Measurements from ENCODE around the gene ALDH1A1.

- TF ChIP-seq FOXA1 (IDR thresholded peaks at IDR 0.05) (no peak), FOXM1 (IDR thresholded peaks at IDR 0.05; ENCODE audit: borderline replicate concordance) (no peak), HDGF (IDR thresholded peaks at IDR 0.05; ENCODE audit: borderline replicate concordance) (no peak), SUZ12 (IDR thresholded peaks at IDR 0.05) (no peak), ARNT (IDR thresholded peaks at IDR 0.05) (no peak), LEF1 (IDR thresholded peaks at IDR 0.05; ENCODE audit: borderline replicate concordance) (no peak), ELF4 (IDR thresholded peaks at IDR 0.05) (no peak), ZNF384 (IDR thresholded peaks at IDR 0.05) (no peak), TARDBP (IDR thresholded peaks at IDR 0.05) (no peak)
These were observed 61.8 kb downstream of the ALDH1A1 start for GRCh38 chr9:72891043-72891442.
